Mononuclear cell (primary cell): ENCODE measurements around the gene HOXD12. TPM values are rescaled to one million over a fixed set of nuclear protein-coding genes. Genes with fewer than 3 reads are reported as not detected.

Experiments
- H3K27me3 ChIP-seq: 2 replicates; pipeline ENCODE4 v1.6.0; 2011; ENCODE audit warnings: low read length, control low read depth; ENCODE audit not compliant: insufficient read depth
- H3K4me1 ChIP-seq: 2 replicates; pipeline ENCODE4 v1.5.1; 2011; ENCODE audit warnings: mild to moderate bottlenecking, low read length, control low read depth; ENCODE audit not compliant: insufficient read depth
- H3K4me3 ChIP-seq: 2 replicates; pipeline ENCODE4 v1.5.1; 2011; ENCODE audit warnings: mild to moderate bottlenecking, low read length, moderate library complexity
- H3K9me3 ChIP-seq: 2 replicates; pipeline ENCODE4 v1.5.1; 2011; ENCODE audit warnings: low read depth, mild to moderate bottlenecking, control low read depth, low read length
- total RNA-seq: library from RNA; depleted of rRNA; stranded (reverse); fragments of >200 nt; gene quantifications from one replicate; pipeline ENCODE4 v1.2.3, GENCODE V29; 2012

The HOXD12 gene
- total RNA-seq, 1 donor, result not detected

DNA sequence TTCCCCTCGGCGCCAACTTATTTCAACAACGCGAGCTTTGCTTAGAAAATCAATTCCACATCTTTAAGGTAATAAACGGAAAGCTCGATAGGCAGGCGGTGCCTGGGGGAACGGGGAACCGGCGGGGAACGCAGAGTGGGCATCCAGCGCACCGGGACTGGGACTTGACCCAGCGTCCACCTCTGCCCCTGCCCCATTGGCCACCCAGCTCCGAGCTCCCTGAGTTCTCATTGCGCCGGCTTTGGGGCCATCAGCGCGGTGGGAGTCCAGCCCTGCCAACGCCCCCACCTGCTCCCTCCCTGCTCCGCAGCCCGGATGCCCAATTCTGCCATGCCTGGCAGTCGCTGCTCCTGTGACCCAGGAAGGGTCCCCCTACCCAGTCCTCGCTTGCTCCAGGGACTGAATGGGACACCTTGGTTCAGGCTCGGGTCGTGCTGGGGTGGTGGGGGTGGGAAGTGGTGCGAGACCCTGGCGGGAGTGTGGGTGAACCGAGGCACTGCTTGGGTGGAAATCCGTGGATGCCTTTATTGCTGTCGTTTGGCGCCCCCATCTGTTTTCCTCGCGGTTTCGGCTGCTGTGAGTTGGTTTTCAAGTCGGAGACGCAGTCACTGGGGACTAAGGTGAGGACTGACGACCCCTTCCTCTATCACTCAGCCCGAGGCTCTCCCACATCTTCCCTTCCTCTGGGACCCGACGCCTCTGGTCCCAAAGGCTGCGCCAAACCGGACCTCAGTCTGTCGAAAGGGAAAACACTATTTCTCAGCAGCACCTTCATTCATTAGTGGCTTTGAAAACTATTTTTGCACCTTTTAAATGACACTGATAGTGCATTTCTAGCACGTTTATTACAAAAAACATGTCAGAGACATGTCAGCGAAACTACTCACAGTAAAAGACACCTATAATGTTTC lies 13.5 kb upstream of the HOXD12 start:
- Histone ChIP-seq H3K4me1 (peaks cover 15% of the 10 kb centered on the region), H3K27me3 (peaks cover 100% of the 10 kb centered on the region), H3K9me3 (no peaks in the 10 kb centered on the region), H3K4me3 (no peak overlapping the region)

- Histone ChIP-seq H3K9me3 (no peaks in the 10 kb centered on the region), H3K4me1 (peaks cover 12% of the 10 kb centered on the region), H3K27me3 (peaks cover 98% of the 10 kb centered on the region), H3K4me3 (no peak overlapping the region)
Observed at GRCh38 chr2:176087330-176088047, 12.1 kb upstream of the HOXD12 start.

- H3K9me3 ChIP-seq, result no peaks in the 10 kb centered on the region
Observed at GRCh38 chr2:176088048-176088936, 11.3 kb upstream of the HOXD12 start.

GRCh38 chr2:176088937-176089842 lies 10.4 kb upstream of the HOXD12 start:
- Histone ChIP-seq H3K4me1 (peaks cover 18% of the 10 kb centered on the region), H3K9me3 (no peaks in the 10 kb centered on the region), H3K4me3 (no peak overlapping the region), H3K27me3 (peaks cover 95% of the 10 kb centered on the region)

More at GRCh38 chr2:176088048-176088936, 11.3 kb upstream of the HOXD12 start:
- Histone ChIP-seq H3K4me1 (peaks cover 16% of the 10 kb centered on the region), H3K27me3 (peaks cover 95% of the 10 kb centered on the region), H3K4me3 (no peak overlapping the region)

DNA sequence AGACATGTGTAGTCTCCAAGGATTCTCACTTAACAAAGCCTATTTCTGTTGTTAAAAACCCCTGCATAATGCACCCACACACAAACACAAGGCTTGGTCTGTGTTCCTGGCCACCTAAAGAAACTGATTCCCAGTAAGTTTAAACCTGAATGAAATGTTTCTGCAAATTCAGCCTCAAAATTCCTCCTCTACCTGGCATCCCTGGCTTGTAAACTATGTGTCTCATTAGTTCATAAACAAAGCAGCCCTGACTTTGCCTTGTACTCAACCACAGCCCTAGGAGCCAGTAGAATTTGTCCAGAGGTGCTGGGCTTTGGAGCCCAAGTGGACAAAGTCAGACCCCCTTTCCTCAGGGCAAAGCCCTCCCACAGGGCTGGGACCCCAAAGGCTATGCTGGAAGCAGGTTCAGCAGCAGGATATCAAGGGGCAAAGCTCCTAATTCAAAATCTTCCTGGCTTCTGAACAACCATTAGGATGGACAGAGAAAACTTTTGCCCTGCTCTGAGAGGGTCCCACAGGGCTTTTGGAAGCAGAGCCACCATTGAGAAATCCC lies 9.7 kb upstream of the HOXD12 start:
- Histone ChIP-seq H3K9me3 (no peaks in the 10 kb centered on the region), H3K27me3 (peaks cover 95% of the 10 kb centered on the region), H3K4me1 (peaks cover 18% of the 10 kb centered on the region), H3K4me3 (no peak overlapping the region)

DNA sequence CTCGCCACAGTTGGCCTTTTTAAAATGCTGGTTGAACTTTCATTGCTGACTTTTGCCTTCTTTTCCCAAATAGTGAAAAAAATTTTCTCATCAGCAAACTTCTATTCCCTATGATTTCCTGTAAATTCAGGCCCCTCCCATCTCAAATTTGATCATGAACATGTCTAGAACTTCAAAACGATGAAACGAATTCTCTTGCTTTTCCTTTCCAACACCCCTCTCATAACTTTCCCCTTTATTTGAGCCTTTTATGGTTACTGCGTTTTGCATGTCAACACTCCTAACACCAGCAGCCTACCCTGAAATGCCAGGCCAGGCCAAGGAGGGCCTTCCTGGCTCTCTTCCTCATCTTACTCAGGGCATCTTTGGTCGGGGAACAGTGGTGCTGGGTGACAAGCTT lies 8.7 kb upstream of the HOXD12 start:
- H3K4me3 ChIP-seq, result no peak overlapping the region
- H3K4me1 ChIP-seq, result peaks cover 18% of the 10 kb centered on the region
- H3K27me3 ChIP-seq, result peaks cover 95% of the 10 kb centered on the region
- no peaks in the 10 kb centered on the region for H3K9me3 ChIP-seq

GRCh38 chr2:176091329-176092258 lies 8.0 kb upstream of the HOXD12 start:
- Histone ChIP-seq H3K9me3 (no peaks in the 10 kb centered on the region), H3K4me1 (peaks cover 22% of the 10 kb centered on the region), H3K4me3 (no peak overlapping the region), H3K27me3 (peaks cover 95% of the 10 kb centered on the region)

GRCh38 chr2:176092270-176093144 lies 7.1 kb upstream of the HOXD12 start, which contains the start of gene HOXD13:
Gene HOXD13, plus strand, starts transcription at chr2:176092721. Its CDS starts 170 bp downstream, at chr2:176092891.
- Histone ChIP-seq H3K9me3 (no peaks in the 10 kb centered on the region), H3K27me3 (peaks cover 95% of the 10 kb centered on the region), H3K4me1 (peaks cover 31% of the 10 kb centered on the region), H3K4me3 (no peak within 1 kb of the TSS)

- H3K9me3 ChIP-seq, result no peaks in the 10 kb centered on the region
- no peak overlapping the region for H3K4me3 ChIP-seq
- peaks cover 31% of the 10 kb centered on the region for H3K4me1 ChIP-seq
- H3K27me3 ChIP-seq, result peaks cover 95% of the 10 kb centered on the region
Observed at GRCh38 chr2:176093145-176093897, 6.3 kb upstream of the HOXD12 start.

DNA sequence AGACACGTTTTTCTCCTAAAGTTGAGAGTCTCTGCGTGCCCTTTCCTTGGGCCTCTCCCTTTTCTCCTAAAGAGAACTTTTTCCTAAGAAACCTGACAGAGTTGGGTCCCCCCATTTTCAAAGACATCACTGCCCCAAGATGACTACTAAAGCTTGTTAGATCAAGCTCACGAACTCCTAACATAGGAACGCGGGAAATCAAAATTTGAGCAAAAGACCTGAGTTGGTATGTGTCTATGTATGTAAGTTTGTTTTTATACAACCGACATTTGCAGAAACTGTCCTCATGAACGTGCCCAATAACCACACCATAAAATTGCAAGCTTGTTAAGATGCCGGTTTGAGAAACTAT lies 5.7 kb upstream of the HOXD12 start:
- Histone ChIP-seq H3K4me1 (peaks cover 25% of the 10 kb centered on the region), H3K4me3 (no peak overlapping the region), H3K9me3 (no peaks in the 10 kb centered on the region), H3K27me3 (peaks cover 95% of the 10 kb centered on the region)

DNA sequence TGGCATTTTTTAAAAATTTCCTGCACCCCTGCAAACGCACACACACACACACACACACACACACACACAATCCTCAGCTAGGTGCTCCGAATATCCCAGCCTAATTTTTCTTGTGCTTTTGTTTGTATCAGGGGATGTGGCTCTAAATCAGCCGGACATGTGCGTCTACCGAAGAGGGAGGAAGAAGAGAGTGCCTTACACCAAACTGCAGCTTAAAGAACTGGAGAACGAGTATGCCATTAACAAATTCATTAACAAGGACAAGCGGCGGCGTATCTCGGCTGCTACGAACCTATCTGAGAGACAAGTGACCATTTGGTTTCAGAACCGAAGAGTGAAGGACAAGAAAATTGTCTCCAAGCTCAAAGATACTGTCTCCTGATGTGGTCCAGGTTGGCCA lies 5.2 kb upstream of the HOXD12 start:
- Histone ChIP-seq H3K4me1 (peaks cover 25% of the 10 kb centered on the region), H3K9me3 (no peaks in the 10 kb centered on the region), H3K4me3 (no peak overlapping the region), H3K27me3 (peaks cover 95% of the 10 kb centered on the region)

DNA sequence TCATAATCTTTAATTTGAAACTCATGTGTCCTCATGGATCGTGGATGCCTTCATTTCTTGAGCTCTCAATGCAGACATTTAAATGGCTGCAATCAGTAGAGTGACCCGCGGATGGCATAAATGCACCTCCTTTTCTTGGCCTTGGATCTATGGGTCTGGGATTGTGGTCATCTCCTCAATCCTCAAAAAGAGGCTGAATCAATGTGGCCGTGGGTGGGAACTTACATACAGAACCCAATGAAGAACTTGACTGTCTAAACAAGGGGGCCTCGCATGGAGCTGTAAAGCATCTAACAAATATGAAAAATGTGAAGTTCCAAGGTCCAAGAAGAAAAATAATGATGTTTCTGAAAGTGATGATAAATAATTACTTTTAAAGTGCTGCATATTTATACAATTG lies 4.2 kb upstream of the HOXD12 start:
- H3K27me3 ChIP-seq, result peaks cover 95% of the 10 kb centered on the region
- peaks cover 25% of the 10 kb centered on the region for H3K4me1 ChIP-seq
- no peak overlapping the region for H3K4me3 ChIP-seq
- H3K9me3 ChIP-seq, result no peaks in the 10 kb centered on the region
